ENCODE measurements around the gene CACUL1.
A peak's percentile ranks its signal among the peaks of the same experiment; 100 is the strongest.
"Not testable (repeated sequence)": the region's sequence is repeated elsewhere in the genome, so short reads cannot be mapped to it uniquely, and the experiment has no call there.

The CACUL1 gene

DNA sequence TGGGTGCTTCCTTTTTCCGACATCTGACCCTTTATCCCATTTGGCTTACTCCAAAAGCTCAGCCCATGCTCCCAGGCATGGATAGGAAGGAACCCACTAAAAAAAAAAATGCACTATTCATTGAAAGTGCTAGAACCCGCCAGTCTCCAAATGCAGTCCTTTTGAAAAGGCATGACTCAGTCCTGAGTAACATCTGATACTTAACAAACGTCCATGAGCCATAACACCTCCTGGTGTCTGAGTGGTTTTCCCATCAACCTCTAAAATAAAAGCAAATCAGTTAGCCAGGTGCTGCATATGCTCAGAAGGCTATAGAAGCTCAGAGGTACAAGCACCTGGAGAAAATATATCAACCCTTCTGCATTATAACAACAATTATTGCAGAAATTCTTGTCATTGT is 45.0 kb upstream of the CACUL1 start:
- no peak overlapping the region for H4K91ac ChIP-seq (ENCODE audit: low read depth, low read length)
- no peak overlapping the region for H2BK120ac ChIP-seq (ENCODE audit: insufficient read depth, low read length, poor library complexity)
- H3K23ac ChIP-seq (ENCODE audit: low read length), result no peak overlapping the region
- H3K36me3 ChIP-seq (ENCODE audit: control insufficient read depth in 1 of 2, insufficient read depth in 2 of 2, low read length in 2 of 2), result no peaks in the 10 kb centered on the region
- no peak overlapping the region for H2AK5ac ChIP-seq (ENCODE audit: low read length)
- no peaks in the 10 kb centered on the region for H3K9me3 ChIP-seq (ENCODE audit: insufficient read depth, low read depth, low read length)
- H3K27ac ChIP-seq (ENCODE audit: low read depth, low read length), result no peak overlapping the region
- no peaks in the 10 kb centered on the region for H3K79me2 ChIP-seq (ENCODE audit: control insufficient read depth, insufficient read depth, low read length, poor library complexity)
- H3K4ac ChIP-seq (ENCODE audit: low read depth, low read length), result no peak overlapping the region
- no peak overlapping the region for H4K12ac ChIP-seq (ENCODE audit: low read depth, low read length)
- no peak overlapping the region for H2BK5ac ChIP-seq (ENCODE audit: low read depth, low read length, poor library complexity)
- no peak overlapping the region for H3K18ac ChIP-seq (ENCODE audit: low read length)
- no peak for DNase-seq
- H3K4me2 ChIP-seq (ENCODE audit: low read length), result no peak overlapping the region
- H4K8ac ChIP-seq (ENCODE audit: low read depth, low read length), result no peak overlapping the region
- H3K4me1 ChIP-seq (ENCODE audit: control insufficient read depth in 1 of 2, insufficient read depth in 2 of 2, low read length in 2 of 2), result no peaks in the 10 kb centered on the region
- WGBS (ENCODE audit: extremely low coverage, insufficient coverage, insufficient read length), result no CpG with 5 or more reads among the region's 3 CpGs
- no peaks in the 10 kb centered on the region for H3K79me1 ChIP-seq (ENCODE audit: low read length)
- no peak overlapping the region for H2AFZ ChIP-seq (ENCODE audit: insufficient read depth, low read length, poor library complexity)
- H2BK12ac ChIP-seq (ENCODE audit: low read length), result no peak overlapping the region
- no peak overlapping the region for H3K4me3 ChIP-seq (ENCODE audit: low read depth, low read length)
- H3K9ac ChIP-seq (ENCODE audit: low read length), result no peak overlapping the region
- no peaks in the 10 kb centered on the region for H3K27me3 ChIP-seq (ENCODE audit: insufficient read depth, low read length)
- H3K14ac ChIP-seq (ENCODE audit: low read length), result no peak overlapping the region

DNA sequence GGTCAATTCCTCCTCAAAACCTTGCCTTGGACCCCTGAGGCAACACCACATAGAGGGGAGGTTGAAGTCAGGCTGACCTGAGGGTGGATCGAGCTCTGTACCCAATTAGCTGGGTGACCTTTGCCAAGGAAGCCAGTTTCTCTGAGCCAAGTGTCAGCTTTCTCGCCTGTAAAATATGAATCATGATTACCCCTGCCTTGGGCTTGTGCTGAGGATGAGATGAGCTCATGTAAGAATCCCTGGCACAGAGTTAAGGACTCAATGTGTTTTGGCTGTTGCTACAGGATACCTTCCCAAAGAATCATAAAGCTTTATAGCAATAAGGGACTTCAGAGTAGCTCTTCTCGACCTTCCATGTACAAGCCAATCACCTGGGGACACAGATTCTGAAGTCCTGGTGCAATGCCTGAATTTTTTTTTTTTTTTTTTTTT is 43.5 kb upstream of the CACUL1 start:
- Histone ChIP-seq H3K18ac (ENCODE audit: low read length) (no peak overlapping the region), H3K4me1 (ENCODE audit: control insufficient read depth in 1 of 2, insufficient read depth in 2 of 2, low read length in 2 of 2) (no peaks in the 10 kb centered on the region), H3K4ac (ENCODE audit: low read depth, low read length) (no peak overlapping the region), H4K12ac (ENCODE audit: low read depth, low read length) (no peak overlapping the region), H2AFZ (ENCODE audit: insufficient read depth, low read length, poor library complexity) (no peak overlapping the region), H4K91ac (ENCODE audit: low read depth, low read length) (no peak overlapping the region), H4K8ac (ENCODE audit: low read depth, low read length) (no peak overlapping the region), H3K4me2 (ENCODE audit: low read length) (no peak overlapping the region), H2BK12ac (ENCODE audit: low read length) (no peak overlapping the region), H3K9ac (ENCODE audit: low read length) (no peak overlapping the region), H3K79me2 (ENCODE audit: control insufficient read depth, insufficient read depth, low read length, poor library complexity) (no peaks in the 10 kb centered on the region), H2BK5ac (ENCODE audit: low read depth, low read length, poor library complexity) (no peak overlapping the region), H3K27me3 (ENCODE audit: insufficient read depth, low read length) (no peaks in the 10 kb centered on the region), H3K9me3 (ENCODE audit: insufficient read depth, low read depth, low read length) (peaks cover 2% of the 10 kb centered on the region), H3K36me3 (ENCODE audit: control insufficient read depth in 1 of 2, insufficient read depth in 2 of 2, low read length in 2 of 2) (no peaks in the 10 kb centered on the region), H3K79me1 (ENCODE audit: low read length) (no peaks in the 10 kb centered on the region), H2AK5ac (ENCODE audit: low read length) (no peak overlapping the region), H3K14ac (ENCODE audit: low read length) (no peak overlapping the region), H3K23ac (ENCODE audit: low read length) (no peak overlapping the region), H2BK120ac (ENCODE audit: insufficient read depth, low read length, poor library complexity) (no peak overlapping the region), H3K27ac (ENCODE audit: low read depth, low read length) (no peak overlapping the region), H3K4me3 (ENCODE audit: low read depth, low read length) (no peak overlapping the region)
- DNase-seq, result no peak
- no CpG with 5 or more reads among the region's 3 CpGs for WGBS (ENCODE audit: extremely low coverage, insufficient coverage, insufficient read length)

- not testable (repeated sequence) for H4K12ac ChIP-seq (ENCODE audit: low read depth, low read length); H3K9me3 ChIP-seq (ENCODE audit: insufficient read depth, low read depth, low read length); H3K4me1 ChIP-seq (ENCODE audit: control insufficient read depth in 1 of 2, insufficient read depth in 2 of 2, low read length in 2 of 2); H4K91ac ChIP-seq (ENCODE audit: low read depth, low read length); H3K36me3 ChIP-seq (ENCODE audit: control insufficient read depth in 1 of 2, insufficient read depth in 2 of 2, low read length in 2 of 2); H2BK5ac ChIP-seq (ENCODE audit: low read depth, low read length, poor library complexity); H3K4me3 ChIP-seq (ENCODE audit: low read depth, low read length); H3K79me2 ChIP-seq (ENCODE audit: control insufficient read depth, insufficient read depth, low read length, poor library complexity); H3K27ac ChIP-seq (ENCODE audit: low read depth, low read length); H3K9ac ChIP-seq (ENCODE audit: low read length); H3K23ac ChIP-seq (ENCODE audit: low read length); H2BK120ac ChIP-seq (ENCODE audit: insufficient read depth, low read length, poor library complexity); H3K79me1 ChIP-seq (ENCODE audit: low read length); H3K27me3 ChIP-seq (ENCODE audit: insufficient read depth, low read length); H2AFZ ChIP-seq (ENCODE audit: insufficient read depth, low read length, poor library complexity); H3K18ac ChIP-seq (ENCODE audit: low read length); H3K4ac ChIP-seq (ENCODE audit: low read depth, low read length); H2BK12ac ChIP-seq (ENCODE audit: low read length); DNase-seq; H3K14ac ChIP-seq (ENCODE audit: low read length); H4K8ac ChIP-seq (ENCODE audit: low read depth, low read length); H2AK5ac ChIP-seq (ENCODE audit: low read length); H3K4me2 ChIP-seq (ENCODE audit: low read length)
- no CpG with 5 or more reads among the region's 7 CpGs for WGBS (ENCODE audit: extremely low coverage, insufficient coverage, insufficient read length)
These were observed 40.2 kb upstream of the CACUL1 start for GRCh38 chr10:118794971-118795370.

DNA sequence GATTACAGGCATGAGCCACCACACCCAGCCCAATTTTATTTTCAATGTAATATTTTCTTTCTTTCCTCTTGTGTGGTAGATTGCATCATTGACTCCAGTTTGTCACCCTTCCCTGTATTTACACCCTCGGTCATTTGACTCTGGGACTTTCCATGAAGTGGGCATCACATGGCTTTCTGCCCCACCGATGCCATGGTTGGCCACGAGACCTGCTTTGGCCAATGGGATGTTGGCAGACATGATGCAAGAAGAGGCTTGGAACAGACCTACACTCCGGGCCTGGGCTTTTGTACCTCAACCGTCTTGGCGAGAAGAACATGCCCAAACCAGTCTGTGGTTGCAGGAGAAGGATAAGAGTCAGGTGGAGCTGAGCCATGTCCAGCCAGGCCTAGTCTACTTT is 38.8 kb upstream of the CACUL1 start:
- H3K4ac ChIP-seq (ENCODE audit: low read depth, low read length), result no peak overlapping the region
- no peaks in the 10 kb centered on the region for H3K27me3 ChIP-seq (ENCODE audit: insufficient read depth, low read length)
- H4K12ac ChIP-seq (ENCODE audit: low read depth, low read length), result no peak overlapping the region
- H2BK5ac ChIP-seq (ENCODE audit: low read depth, low read length, poor library complexity), result no peak overlapping the region
- H2AK5ac ChIP-seq (ENCODE audit: low read length), result no peak overlapping the region
- H2BK12ac ChIP-seq (ENCODE audit: low read length), result no peak overlapping the region
- H3K4me1 ChIP-seq (ENCODE audit: control insufficient read depth in 1 of 2, insufficient read depth in 2 of 2, low read length in 2 of 2), result no peaks in the 10 kb centered on the region
- no peaks in the 10 kb centered on the region for H3K79me2 ChIP-seq (ENCODE audit: control insufficient read depth, insufficient read depth, low read length, poor library complexity)
- H3K4me2 ChIP-seq (ENCODE audit: low read length), result no peak overlapping the region
- H3K9ac ChIP-seq (ENCODE audit: low read length), result no peak overlapping the region
- H3K18ac ChIP-seq (ENCODE audit: low read length), result no peak overlapping the region
- no peak overlapping the region for H4K91ac ChIP-seq (ENCODE audit: low read depth, low read length)
- H3K4me3 ChIP-seq (ENCODE audit: low read depth, low read length), result no peak overlapping the region
- H2BK120ac ChIP-seq (ENCODE audit: insufficient read depth, low read length, poor library complexity), result no peak overlapping the region
- no peak overlapping the region for H3K14ac ChIP-seq (ENCODE audit: low read length)
- H4K8ac ChIP-seq (ENCODE audit: low read depth, low read length), result no peak overlapping the region
- peaks cover 2% of the 10 kb centered on the region for H3K9me3 ChIP-seq (ENCODE audit: insufficient read depth, low read depth, low read length)
- H3K36me3 ChIP-seq (ENCODE audit: control insufficient read depth in 1 of 2, insufficient read depth in 2 of 2, low read length in 2 of 2), result no peaks in the 10 kb centered on the region
- H2AFZ ChIP-seq (ENCODE audit: insufficient read depth, low read length, poor library complexity), result no peak overlapping the region
- H3K23ac ChIP-seq (ENCODE audit: low read length), result no peak overlapping the region
- H3K79me1 ChIP-seq (ENCODE audit: low read length), result no peaks in the 10 kb centered on the region
- DNase-seq, result peak; percentile 9 to 35
- WGBS (ENCODE audit: extremely low coverage, insufficient coverage, insufficient read length), result no CpG with 5 or more reads among the region's 6 CpGs
- H3K27ac ChIP-seq (ENCODE audit: low read depth, low read length), result no peak overlapping the region

All from trophoblast cell (in vitro differentiated cells and primary cell).